HEK293T (cell line): ENCODE data around the gene CES1.
"Not testable (repeated sequence)": the region's sequence is repeated elsewhere in the genome, so short reads cannot be mapped to it uniquely, and the experiment has no call there.

ENCODE experiments used
- CTCF ChIA-PET: fragments of 350-600 bp; formaldehyde crosslinking; extraction: SDS; loops from one replicate; lab custom pipeline; 2021; ENCODE audit warnings: antibody characterized with exemption, inconsistent platforms; lab: Yijun Ruan, JAX
- POLR2A ChIA-PET: fragments of 350-600 bp; formaldehyde crosslinking; extraction: SDS; loops from one replicate; lab custom pipeline; 2020; ENCODE audit warnings: antibody characterized with exemption, inconsistent platforms; lab: Yijun Ruan, JAX
- DNase-seq: peaks from one replicate; pipeline ENCODE4 v3.0.0; 2012; ENCODE audit warnings: mixed read lengths; ENCODE audit errors: extremely low spot score
- ARNT ChIP-seq: fragments of 450-650 bp; IDR thresholded peaks from 2 replicates; pipeline ENCODE4 v1.6.1; 2017; ENCODE audit warnings: mild to moderate bottlenecking
- BHLHE40 ChIP-seq: fragments of 450-650 bp; IDR thresholded peaks from 2 replicates; pipeline ENCODE4 v1.6.1; 2016; ENCODE audit warnings: mild to moderate bottlenecking, moderate library complexity, borderline replicate concordance
- CTBP1 ChIP-seq: fragments of 450-650 bp; IDR thresholded peaks from 2 replicates; pipeline ENCODE4 v1.6.1; 2016; ENCODE audit warnings: borderline replicate concordance
- ELF4 ChIP-seq: fragments of 450-650 bp; IDR thresholded peaks from 2 replicates; pipeline ENCODE4 v1.6.1; 2017; ENCODE audit warnings: antibody characterized with exemption
- FOXA1 ChIP-seq: fragments of 450-650 bp; IDR thresholded peaks from 2 replicates; pipeline ENCODE4 v1.6.1; 2016; ENCODE audit warnings: mild to moderate bottlenecking
- FOXK2 ChIP-seq: fragments of 450-650 bp; IDR thresholded peaks from 2 replicates; pipeline ENCODE4 v1.6.1; 2016; ENCODE audit warnings: mild to moderate bottlenecking
- FOXM1 ChIP-seq: fragments of 450-650 bp; IDR thresholded peaks from 2 replicates; pipeline ENCODE4 v1.6.1; 2017; ENCODE audit warnings: mild to moderate bottlenecking, borderline replicate concordance
- HDGF ChIP-seq: fragments of 450-650 bp; IDR thresholded peaks from 2 replicates; pipeline ENCODE4 v1.6.1; 2017; ENCODE audit warnings: antibody characterized with exemption, borderline replicate concordance
- L3MBTL2 ChIP-seq: fragments of 450-650 bp; conservative IDR thresholded peaks from 2 replicates; pipeline ENCODE4 v1.6.1; 2016; ENCODE audit warnings: mild to moderate bottlenecking
- LEF1 ChIP-seq: fragments of 450-650 bp; IDR thresholded peaks from 2 replicates; pipeline ENCODE4 v1.6.1; 2017; ENCODE audit warnings: mild to moderate bottlenecking, borderline replicate concordance
- NFRKB ChIP-seq: fragments of 450-650 bp; IDR thresholded peaks from 2 replicates; pipeline ENCODE4 v1.6.1; 2016; ENCODE audit warnings: mild to moderate bottlenecking, moderate library complexity
- PKNOX1 ChIP-seq: fragments of 450-650 bp; IDR thresholded peaks from 2 replicates; pipeline ENCODE4 v1.6.1; 2016
- SP1 ChIP-seq: fragments of 450-650 bp; IDR thresholded peaks from 2 replicates; pipeline ENCODE4 v1.6.1; 2017
- SUZ12 ChIP-seq: fragments of 450-650 bp; IDR thresholded peaks from 2 replicates; pipeline ENCODE4 v1.6.1; 2016; ENCODE audit warnings: mild to moderate bottlenecking
- TARDBP ChIP-seq: fragments of 450-650 bp; IDR thresholded peaks from 2 replicates; pipeline ENCODE4 v1.6.1; 2016
- ZNF384 ChIP-seq: fragments of 450-650 bp; IDR thresholded peaks from 2 replicates; pipeline ENCODE4 v1.6.1; 2016

Gene CES1

GRCh38 chr16:55760310-55761001, 72.4 kb downstream of the CES1 start:
- no peak for DNase-seq
- POLR2A ChIA-PET, result no interaction called here
- TF ChIP-seq ELF4 (no peak), LEF1 (no peak), SUZ12 (no peak)
- CTCF ChIA-PET, result no interaction called here

- CTCF ChIA-PET, DNase-seq, POLR2A ChIA-PET: not testable (repeated sequence)
These were observed 73.0 kb downstream of the CES1 start for GRCh38 chr16:55759965-55760309.

GRCh38 chr16:55757595-55758527, 75.0 kb downstream of the CES1 start:
- POLR2A ChIA-PET, CTCF ChIA-PET, DNase-seq: not testable (repeated sequence)

DNA sequence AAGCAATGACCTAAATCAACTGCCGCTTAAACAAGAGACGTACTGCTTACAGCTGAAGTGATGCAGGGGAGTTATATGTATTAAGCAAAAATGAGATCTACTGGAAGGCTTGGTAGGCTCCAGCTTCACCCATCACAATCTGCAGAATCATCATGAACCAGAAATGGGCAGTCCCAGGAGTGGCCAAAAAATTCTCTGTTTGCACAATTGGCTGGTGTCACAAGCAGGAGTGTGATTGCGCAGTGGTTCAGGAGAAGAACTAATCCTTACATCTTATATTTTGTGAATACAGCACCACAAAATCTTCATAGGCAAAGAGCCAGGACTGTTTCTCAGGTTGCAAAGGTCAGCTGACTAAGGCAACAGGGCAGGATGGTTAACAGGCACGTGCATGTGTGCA, 75.9 kb downstream of the CES1 start:
- no peak for TF ChIP-seq ELF4
- TF ChIP-seq HDGF, result no peak
- no peak for TF ChIP-seq CTBP1
- no peak for TF ChIP-seq SP1
- TF ChIP-seq NFRKB, result no peak
- no peak for TF ChIP-seq TARDBP
- no peak for TF ChIP-seq FOXM1
- TF ChIP-seq PKNOX1, result no peak
- CTCF ChIA-PET, result no interaction called here
- POLR2A ChIA-PET, result no interaction called here
- DNase-seq, result no peak

DNA sequence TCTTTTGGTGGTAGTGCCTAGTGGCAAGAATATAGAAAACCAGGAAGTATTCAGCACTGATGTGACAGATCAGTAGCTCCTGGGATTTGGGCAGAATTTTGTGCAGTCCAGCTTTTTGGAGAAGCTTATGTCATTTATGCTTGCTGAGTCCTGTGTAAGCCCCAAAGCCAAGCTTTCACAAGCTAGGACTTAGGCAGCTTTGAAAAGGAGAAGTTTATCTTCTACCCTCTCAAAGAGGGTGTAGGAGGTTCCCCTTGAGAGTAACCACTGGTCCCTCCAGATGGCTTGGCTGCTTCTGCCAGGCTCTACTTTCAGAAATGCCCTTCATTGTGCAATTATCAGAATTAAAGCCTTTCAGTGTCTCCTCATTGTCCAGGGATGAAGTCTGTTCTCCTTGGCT, 78.8 kb downstream of the CES1 start:
- CTCF ChIA-PET, result no interaction called here

DNA sequence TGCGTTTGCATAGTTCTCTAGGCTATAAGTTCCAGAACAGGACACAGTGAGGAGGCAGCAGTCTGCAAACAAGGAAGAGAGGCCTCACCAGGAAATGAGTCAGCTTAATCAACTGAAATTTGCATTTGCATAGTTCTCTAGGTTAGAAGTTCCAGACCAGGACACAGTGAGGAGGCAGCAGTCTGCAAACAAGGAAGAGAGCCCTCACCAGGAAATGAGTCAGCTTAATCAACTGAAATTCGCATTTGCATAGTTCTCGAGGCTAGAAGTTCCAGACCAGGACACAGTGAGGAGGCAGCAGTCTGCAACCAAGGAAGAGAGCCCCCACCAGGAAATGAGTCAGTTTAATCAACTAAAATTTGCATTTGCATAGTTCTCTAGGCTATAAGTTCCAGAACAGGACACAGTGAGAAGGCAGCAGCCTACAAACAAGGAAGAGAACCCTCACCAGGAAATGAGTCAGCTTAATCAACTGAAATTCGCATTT, 79.7 kb downstream of the CES1 start:
- CTCF ChIA-PET, DNase-seq: not testable (repeated sequence)

More for the DNA sequence above, 78.8 kb downstream of the CES1 start:
- no peak for DNase-seq
- POLR2A ChIA-PET, result no interaction called here
- TF ChIP-seq PKNOX1 (no peak), HDGF (no peak), ZNF384 (no peak), LEF1 (no peak), SP1 (no peak), SUZ12 (no peak), FOXA1 (no peak), FOXM1 (no peak), ELF4 (no peak), NFRKB (no peak), FOXK2 (no peak), L3MBTL2 (no peak), TARDBP (no peak), BHLHE40 (no peak), ARNT (no peak), CTBP1 (no peak)

More for the DNA sequence above, 79.7 kb downstream of the CES1 start:
- POLR2A ChIA-PET, result not testable (repeated sequence)
